HepG2 (cell line): Measurements from ENCODE around the gene DTYMK. TPM values are rescaled to one million over a fixed set of nuclear protein-coding genes. Genes with fewer than 3 reads are reported as not detected.

Experiments
- CREB1 ChIP-seq, 2 experiments: fragments of 450-650 bp in 1 of 2; IDR thresholded peaks; 2 replicates each; pipeline ENCODE4 v1.6.1; 2016 to 2017; ENCODE audit warnings: control low read depth in 1 of 2, mild to moderate bottlenecking in 1 of 2, missing compliant biosample characterization in 1 of 2, missing genetic modification characterization in 1 of 2
- EZH2 ChIP-seq: conservative IDR thresholded peaks from 2 replicates; pipeline ENCODE4 v1.6.1; 2012; ENCODE audit warnings: mild to moderate bottlenecking, low read depth, low read length, moderate library complexity
- GMEB1 ChIP-seq: sonication (generic); formaldehyde crosslinking; IDR thresholded peaks from 2 replicates; pipeline ENCODE4 v1.5.1; 2020; ENCODE audit warnings: missing genetic modification reagents, mild to moderate bottlenecking, borderline replicate concordance
- KLF16 ChIP-seq, 2 experiments: sonication (generic) in 1 of 2; formaldehyde crosslinking in 1 of 2; IDR thresholded peaks; 2 replicates each; pipeline versions ENCODE4 v1.6.1 to v1.8.0; 2016 to 2023; ENCODE audit warnings: missing genetic modification reagents in 2 of 2, missing compliant biosample characterization in 1 of 2
- MATR3 ChIP-seq: sonication (generic); formaldehyde crosslinking; IDR thresholded peaks from 2 replicates; pipeline ENCODE4 v1.4.0; 2020; ENCODE audit warnings: missing genetic modification reagents
- MLLT10 ChIP-seq: sonication (generic); formaldehyde crosslinking; IDR thresholded peaks from 2 replicates; pipeline ENCODE4 v1.4.0; 2020; ENCODE audit warnings: missing genetic modification reagents
- PLRG1 ChIP-seq: fragments of 450-650 bp; conservative IDR thresholded peaks from 2 replicates; pipeline ENCODE4 v1.6.1; 2016
- RAD21 ChIP-seq: fragments of 450-650 bp; formaldehyde crosslinking; IDR thresholded peaks from 2 replicates; pipeline ENCODE4 v1.5.0; 2020; ENCODE audit warnings: mild to moderate bottlenecking
- REPIN1 ChIP-seq: sonication (generic); formaldehyde crosslinking; IDR thresholded peaks from 2 replicates; pipeline ENCODE4 v1.8.0; 2022; ENCODE audit warnings: missing genetic modification reagents, low read depth, mild to moderate bottlenecking, borderline replicate concordance
- SNAI1 ChIP-seq: sonication (generic); formaldehyde crosslinking; IDR thresholded peaks from 2 replicates; pipeline ENCODE4 v1.5.0; 2020; ENCODE audit warnings: mild to moderate bottlenecking, missing genetic modification reagents, borderline replicate concordance
- ZFYVE20 ChIP-seq: sonication (generic); formaldehyde crosslinking; IDR thresholded peaks from 2 replicates; pipeline ENCODE4 v1.8.0; 2023; ENCODE audit warnings: low read depth, mild to moderate bottlenecking, moderate library complexity, missing genetic modification reagents, borderline replicate concordance
- ZMYM3 ChIP-seq: sonication (generic); formaldehyde crosslinking; IDR thresholded peaks from 2 replicates; pipeline ENCODE4 v1.5.1; 2020; ENCODE audit warnings: mild to moderate bottlenecking, missing genetic modification reagents
- ZNF263 ChIP-seq: sonication (generic); formaldehyde crosslinking; IDR thresholded peaks from 2 replicates; pipeline ENCODE4 v1.4.0; 2020; ENCODE audit warnings: missing genetic modification reagents
- polyA plus RNA-seq, 8 experiments: library from polyadenylated mRNA; depleted of rRNA in 3 of 8; stranded (reverse) in 7 of 8; unstranded in 1 of 8; fragments of >200 nt; fragmentation: Illumina TruSeq in 4 of 8; extraction: Trizol in 4 of 8; gene quantifications; 2 replicates each; pipeline versions ENCODE4 v1.2.1 to v1.2.3, GENCODE V29; 2011 to 2016; ENCODE audit warnings: low read depth in 4 of 8, missing spikeins in 1 of 8, mixed read lengths in 1 of 8; ENCODE audit not compliant: insufficient read depth in 1 of 8
- total RNA-seq, 5 experiments: library from RNA; depleted of rRNA; stranded (reverse); fragments of >200 nt; fragmentation: Illumina TruSeq; extraction: Trizol; gene quantifications; 2 replicates each; pipeline ENCODE4 v1.2.3, GENCODE V29; 2016; ENCODE audit warnings: low read depth in 1 of 5
- TF ChIP-seq, protein P1 (sequence below): sonication (generic); formaldehyde crosslinking; conservative IDR thresholded peaks from 2 replicates; pipeline ENCODE4 v1.5.0; 2020; ENCODE audit warnings: missing genetic modification reagents
- TF ChIP-seq, protein P2 (sequence below): sonication (generic); formaldehyde crosslinking; IDR thresholded peaks from 2 replicates; pipeline ENCODE4 v1.8.0; 2022; ENCODE audit warnings: mild to moderate bottlenecking, missing genetic modification reagents, moderate library complexity

The DTYMK gene
- total and polyA plus RNA-seq, 2 of the 13 experiments (the other 11 are each of a cell fraction or from before 2014, with no cell fraction given): 57.5 to 134 TPM

- TF ChIP-seq ZFYVE20 (CRISPR knock-in tag) (no peak), PLRG1 (no peak), CREB1 (IDR thresholded peaks at IDR 0.05) (no peak), CREB1 (CRISPR knock-in tag; IDR thresholded peaks at IDR 0.05) (no peak), KLF16 (CRISPR knock-in tag; IDR thresholded peaks at IDR 0.05) (peak in 1 of 2 experiments; percentile 43; a peak in 1 of 4 replicates), ZNF263 (CRISPR knock-in tag) (no peak), ZMYM3 (CRISPR knock-in tag) (peak; percentile 37; the same call in 1 of the 2 replicates), GMEB1 (CRISPR knock-in tag) (0 out of 2 replicates have a peak, but pooled peaks have one; percentile 26), SNAI1 (CRISPR knock-in tag) (peak; percentile 90), REPIN1 (CRISPR knock-in tag) (peak; percentile 58; the same call in 1 of the 2 replicates), MATR3 (CRISPR knock-in tag) (no peak), MLLT10 (CRISPR knock-in tag) (no peak), RAD21 (CRISPR knock-in tag) (peak; percentile 47), EZH2 (no peak)
- TF ChIP-seq, protein P1, sequence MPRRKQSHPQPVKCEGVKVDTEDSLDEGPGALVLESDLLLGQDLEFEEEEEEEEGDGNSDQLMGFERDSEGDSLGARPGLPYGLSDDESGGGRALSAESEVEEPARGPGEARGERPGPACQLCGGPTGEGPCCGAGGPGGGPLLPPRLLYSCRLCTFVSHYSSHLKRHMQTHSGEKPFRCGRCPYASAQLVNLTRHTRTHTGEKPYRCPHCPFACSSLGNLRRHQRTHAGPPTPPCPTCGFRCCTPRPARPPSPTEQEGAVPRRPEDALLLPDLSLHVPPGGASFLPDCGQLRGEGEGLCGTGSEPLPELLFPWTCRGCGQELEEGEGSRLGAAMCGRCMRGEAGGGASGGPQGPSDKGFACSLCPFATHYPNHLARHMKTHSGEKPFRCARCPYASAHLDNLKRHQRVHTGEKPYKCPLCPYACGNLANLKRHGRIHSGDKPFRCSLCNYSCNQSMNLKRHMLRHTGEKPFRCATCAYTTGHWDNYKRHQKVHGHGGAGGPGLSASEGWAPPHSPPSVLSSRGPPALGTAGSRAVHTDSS (CRISPR knock-in tag): no peak
- TF ChIP-seq, protein P2, sequence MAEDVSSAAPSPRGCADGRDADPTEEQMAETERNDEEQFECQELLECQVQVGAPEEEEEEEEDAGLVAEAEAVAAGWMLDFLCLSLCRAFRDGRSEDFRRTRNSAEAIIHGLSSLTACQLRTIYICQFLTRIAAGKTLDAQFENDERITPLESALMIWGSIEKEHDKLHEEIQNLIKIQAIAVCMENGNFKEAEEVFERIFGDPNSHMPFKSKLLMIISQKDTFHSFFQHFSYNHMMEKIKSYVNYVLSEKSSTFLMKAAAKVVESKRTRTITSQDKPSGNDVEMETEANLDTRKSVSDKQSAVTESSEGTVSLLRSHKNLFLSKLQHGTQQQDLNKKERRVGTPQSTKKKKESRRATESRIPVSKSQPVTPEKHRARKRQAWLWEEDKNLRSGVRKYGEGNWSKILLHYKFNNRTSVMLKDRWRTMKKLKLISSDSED (CRISPR knock-in tag): no peak
These were observed 50.2 kb downstream of the DTYMK start (continued) for GRCh38 chr2:241636182-241637017.
